ENCODE measurements around the gene ANTKMT. TPM values are rescaled to one million over a fixed set of nuclear protein-coding genes. Genes with fewer than 3 reads are reported as not detected.
"Not testable (repeated sequence)": the region's sequence is repeated elsewhere in the genome, so short reads cannot be mapped to it uniquely, and the experiment has no call there.

ANTKMT gene
- total RNA-seq, 1 donor from 2014 or later = 24.1 TPM

GRCh38 chr16:743794-744500, 23.0 kb downstream of the ANTKMT start:
- ATAC-seq = no peak

DNA sequence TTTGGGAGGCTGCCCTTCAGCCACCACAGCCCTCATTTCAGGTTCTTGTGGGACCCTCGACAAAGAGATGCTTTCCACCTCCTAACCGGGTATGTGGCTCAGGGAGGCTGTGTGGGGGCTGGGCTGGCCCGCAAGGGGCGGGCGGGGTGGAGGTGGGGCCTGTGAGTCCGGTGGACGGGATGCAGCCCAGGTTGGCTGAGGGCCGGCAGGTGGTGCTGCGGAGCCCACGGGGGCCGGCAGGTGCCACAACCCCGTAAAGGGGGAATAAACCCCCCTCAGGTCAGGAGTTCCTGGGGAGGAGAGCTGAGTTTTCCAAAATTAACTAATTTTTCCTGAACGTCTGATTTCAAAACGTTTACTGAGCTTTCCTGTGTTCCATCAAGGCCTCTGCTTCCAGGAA, 24.8 kb downstream of the ANTKMT start:
- no peak for ATAC-seq

DNA sequence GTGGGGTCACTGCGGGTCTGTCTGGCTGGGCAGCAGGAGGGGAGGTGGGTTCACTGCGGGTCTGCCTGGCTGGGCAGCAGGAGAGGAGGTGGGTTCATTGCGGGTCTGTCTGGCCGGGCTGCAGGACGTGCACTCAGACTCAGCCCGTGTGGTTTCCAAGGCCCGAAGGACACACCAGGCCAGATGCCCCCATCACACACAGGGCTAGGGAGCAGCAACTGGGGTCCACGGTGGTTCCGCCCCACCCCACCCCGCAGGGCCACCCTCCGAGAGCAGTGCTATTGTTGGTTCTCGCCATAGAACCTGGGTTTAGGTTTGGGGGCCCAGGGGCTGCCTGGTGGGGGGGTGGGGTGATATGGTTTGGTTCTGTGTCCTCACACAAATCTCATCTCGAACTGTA, 25.7 kb downstream of the ANTKMT start:
- ATAC-seq = no peak

DNA sequence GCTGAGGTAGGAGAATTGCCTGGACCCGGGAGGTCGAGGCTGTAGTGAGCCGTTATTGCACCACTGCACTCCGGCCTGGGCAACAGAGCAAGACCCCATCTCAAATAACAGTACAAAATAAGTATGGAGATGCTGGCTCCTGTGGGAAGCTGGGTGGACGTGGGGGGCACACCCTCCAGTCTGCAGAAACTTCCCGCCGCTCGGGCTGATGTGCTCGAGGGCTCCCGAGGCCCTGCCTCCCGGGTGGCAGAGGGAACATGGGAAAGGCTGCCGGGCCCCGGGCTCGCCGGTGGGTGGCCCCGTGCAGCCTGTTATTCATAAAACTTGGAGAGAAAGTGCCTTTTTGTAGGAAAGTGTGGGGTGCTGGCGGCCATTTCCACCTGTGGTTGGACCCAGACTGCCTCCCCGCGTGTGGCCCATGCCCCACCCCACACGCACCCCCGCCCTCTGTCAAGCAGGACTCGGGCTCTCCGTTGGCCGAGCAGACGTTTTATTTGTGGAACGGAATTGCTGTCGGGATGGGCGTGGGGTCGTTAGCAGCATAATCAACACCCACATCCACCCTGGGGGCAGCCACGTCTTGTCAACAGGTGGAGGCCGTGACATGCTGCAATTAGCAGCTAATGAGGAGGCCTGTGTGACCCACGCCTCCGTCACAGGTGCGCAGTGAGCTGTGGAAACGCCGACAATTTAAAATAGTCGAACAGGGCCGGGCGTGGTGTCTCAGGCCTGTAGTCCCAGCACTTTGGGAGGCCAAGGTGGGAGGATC, 27.2 kb downstream of the ANTKMT start:
- peak; percentile 21 for ATAC-seq

DNA sequence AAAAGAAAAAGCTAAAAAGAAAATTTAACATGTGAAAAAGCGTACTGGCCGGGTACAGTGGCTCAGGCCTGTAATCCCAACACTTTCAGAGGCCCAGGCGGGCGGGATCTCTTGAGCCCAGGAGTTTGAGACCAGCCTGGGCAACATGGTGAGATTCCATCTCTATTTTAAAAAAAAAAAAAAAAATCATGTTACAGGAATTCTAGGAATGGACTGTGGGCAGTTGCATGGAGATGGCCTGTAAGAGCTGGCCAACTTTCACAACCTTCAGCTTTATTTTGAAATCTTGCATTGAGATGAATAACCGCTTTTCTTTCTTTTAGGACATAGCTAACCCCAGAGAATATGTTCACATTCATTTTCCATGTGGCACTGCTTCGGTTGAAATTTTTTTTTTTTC, 28.1 kb downstream of the ANTKMT start:
- no peak for ATAC-seq

DNA sequence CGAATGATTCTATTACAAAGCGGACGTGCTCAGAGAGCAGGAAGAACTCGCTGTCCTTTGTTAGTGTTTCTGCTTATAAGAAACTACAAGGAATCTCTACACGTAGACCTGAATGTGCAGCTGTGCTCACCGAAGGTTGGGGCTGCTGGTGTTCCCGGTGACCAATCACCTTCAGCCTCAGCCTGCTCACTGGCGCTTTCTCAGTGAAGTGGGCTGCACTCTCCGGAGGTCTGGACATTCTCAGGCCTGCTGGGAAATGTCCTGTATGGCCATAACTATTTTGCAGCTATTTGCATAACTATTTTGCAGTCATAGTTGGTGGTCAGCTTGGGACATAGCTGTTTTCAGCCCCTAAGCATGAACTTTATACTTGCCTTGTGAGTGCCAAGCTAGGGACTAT, 29.5 kb downstream of the ANTKMT start:
- ATAC-seq = no peak

DNA sequence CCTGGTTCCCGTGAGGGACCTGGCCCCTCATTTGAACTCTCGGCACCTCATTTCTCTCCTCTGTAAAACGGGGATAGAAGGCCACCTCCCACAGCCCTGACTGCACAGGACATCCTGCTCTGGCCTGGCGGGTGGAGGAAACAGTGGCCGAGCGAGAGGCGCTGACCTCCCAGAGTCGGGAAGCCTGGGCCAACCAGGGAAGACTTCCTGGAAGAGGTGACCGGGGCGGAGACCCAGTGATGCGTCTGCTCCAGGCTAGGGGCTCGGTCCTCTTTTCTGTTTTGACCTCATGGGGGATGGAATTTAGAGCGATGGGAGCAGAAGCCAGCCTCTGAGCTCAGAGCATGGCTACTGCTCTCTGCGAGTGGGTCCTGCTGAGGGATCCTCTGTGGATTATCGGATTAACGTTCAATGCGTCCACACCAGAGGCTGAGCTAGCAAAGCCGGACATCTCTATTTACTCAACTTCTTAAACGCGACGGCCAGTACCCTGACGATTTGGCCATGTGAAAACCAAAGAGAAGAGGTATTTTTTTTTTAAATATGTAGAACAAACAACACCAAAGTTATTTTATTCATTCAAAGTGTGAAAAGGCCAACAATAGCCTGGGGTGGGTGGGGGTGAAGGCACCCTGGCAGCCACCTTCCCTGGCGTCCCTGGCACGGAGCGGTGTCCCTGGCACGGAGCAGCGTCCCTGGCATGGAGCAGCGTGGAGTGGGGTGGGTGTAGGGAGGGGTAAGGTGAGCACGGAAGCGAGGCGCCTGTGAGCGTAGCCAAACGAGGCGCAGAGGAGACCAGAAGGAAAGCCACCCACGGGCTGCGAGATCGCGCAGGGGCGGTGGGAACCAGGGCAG, 30.4 kb downstream of the ANTKMT start:
- peak; percentile 12 for ATAC-seq

DNA sequence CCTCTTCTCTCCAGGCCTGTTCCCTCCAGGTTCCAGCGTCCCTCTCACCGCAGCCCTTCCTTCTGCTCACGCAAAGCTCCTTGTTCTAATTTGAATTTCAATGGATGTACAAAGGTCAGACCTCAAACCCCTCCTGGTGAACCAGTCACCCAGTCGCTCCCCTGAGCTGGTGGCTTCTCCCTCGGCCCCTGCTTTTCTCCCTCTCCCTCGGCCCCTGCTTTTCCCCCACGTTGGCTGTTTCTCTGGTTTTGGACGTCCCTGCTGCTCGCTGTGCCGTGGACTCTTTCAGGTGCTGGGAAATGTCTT, 31.0 kb downstream of the ANTKMT start:
- ATAC-seq = no peak

GRCh38 chr16:754121-754607, 33.2 kb downstream of the ANTKMT start:
- ATAC-seq = not testable (repeated sequence)

DNA sequence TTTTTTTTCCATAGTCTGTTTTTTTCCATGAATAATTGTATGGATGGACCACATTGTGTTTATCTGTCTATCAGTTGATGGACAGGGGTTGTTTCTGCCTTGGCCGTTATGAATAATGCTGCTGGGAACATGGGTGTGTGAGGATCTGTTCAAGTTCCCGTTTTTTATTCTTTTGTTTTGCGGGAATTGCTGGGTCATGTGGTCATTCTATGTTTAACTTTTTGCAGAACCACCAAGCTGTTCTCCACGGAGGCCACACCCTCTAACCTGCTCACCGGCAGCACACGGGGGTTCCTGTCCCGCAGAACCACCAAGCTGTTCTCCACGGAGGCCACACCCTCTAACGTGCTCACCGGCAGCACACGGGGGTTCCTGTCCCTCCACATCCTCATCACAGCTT, 33.7 kb downstream of the ANTKMT start:
- ATAC-seq = no peak

GRCh38 chr16:756428-756827, 35.5 kb downstream of the ANTKMT start:
- peak; percentile 58 for ATAC-seq

- ATAC-seq = peak; percentile 61
Observed at GRCh38 chr16:759110-759910, 38.4 kb downstream of the ANTKMT start.

- no peak for ATAC-seq
Observed at GRCh38 chr16:760065-760464, 39.1 kb downstream of the ANTKMT start.

- ATAC-seq = peak; percentile 64
Observed at GRCh38 chr16:760545-761343, 39.8 kb downstream of the ANTKMT start, which contains the start of gene MSLN. MSLN (plus strand) TSS chr16:760734; CDS start chr16:762681, 1,947 bp downstream.

- ATAC-seq = no peak
Observed at GRCh38 chr16:761625-762513, 40.9 kb downstream of the ANTKMT start.

GRCh38 chr16:762595-763268, 41.8 kb downstream of the ANTKMT start:
- no peak for ATAC-seq

DNA sequence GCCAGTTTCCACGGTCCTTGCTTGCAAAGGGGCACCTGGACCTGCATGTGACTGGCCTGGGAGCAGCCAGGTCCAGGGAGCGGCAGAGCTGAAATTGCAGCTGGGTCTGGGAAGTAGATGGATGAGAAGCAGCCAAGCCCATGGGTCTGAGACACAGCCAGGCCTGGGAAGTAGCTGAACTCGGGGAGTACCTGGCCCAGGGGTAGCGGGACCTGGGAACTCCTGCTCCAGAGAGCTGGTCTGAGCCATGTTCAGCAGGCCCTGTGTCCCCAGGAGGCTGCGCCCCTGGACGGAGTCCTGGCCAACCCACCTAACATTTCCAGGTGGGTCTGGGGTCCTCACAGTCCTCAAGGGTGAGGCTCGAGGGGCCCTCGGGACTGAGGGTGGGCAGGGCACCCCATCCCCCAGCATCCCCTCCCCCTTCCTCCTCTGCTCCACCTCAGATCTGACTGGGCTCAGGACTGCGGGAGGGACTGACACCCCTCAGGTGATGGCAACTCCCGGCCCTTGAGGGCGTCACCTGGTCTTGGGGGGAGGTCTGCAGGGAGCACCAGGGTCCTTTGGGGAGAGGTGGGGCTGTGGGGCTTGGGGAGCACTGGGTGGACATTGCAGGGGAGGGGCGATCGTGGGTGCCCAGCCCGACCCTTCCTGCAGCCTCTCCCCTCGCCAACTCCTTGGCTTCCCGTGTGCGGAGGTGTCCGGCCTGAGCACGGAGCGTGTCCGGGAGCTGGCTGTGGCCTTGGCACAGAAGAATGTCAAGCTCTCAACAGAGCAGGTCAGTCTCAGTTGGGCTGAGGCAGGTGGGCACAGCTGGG, 42.6 kb downstream of the ANTKMT start:
- no peak for ATAC-seq

DNA sequence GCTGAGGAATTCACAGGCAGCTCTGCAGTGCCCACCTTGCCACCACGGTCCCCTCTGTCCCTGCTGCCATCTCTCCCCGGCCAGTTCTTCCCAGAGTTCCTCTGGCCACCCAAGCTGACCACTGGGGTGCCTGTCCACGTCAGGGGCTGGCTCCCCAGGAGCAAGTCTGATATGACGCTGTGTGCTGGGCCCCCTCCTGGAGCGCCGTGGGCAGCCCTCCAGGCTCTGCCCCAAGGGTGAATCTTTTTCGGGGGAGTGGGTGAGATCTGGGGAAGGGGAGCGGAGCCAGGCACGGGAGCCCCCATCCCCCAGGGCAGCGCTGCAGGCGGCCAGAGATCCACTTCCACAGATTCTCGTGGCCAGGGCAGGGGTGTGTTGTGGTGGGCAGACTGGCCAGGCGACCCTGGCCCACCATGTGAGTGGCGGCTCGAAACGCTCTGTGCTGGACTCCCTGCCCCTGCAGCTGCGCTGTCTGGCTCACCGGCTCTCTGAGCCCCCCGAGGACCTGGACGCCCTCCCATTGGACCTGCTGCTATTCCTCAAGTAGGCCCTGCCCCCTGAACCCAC, 43.3 kb downstream of the ANTKMT start:
- no peak for ATAC-seq

Measured in esophagus mucosa (tissue), 1 donor.